ENCODE results near the gene C1orf74. TPM values are rescaled to one million over a fixed set of nuclear protein-coding genes. Genes with fewer than 3 reads are reported as not detected.

C1orf74 gene
- total RNA-seq, 2 experiments from 2014 or later: 2.1 to 2.2 TPM

- CTCF ChIA-PET: no interaction called here
- POLR2A ChIA-PET: no interaction called here
These were observed 4.1 kb downstream of the C1orf74 start for GRCh38 chr1:209780268-209780667.

DNA sequence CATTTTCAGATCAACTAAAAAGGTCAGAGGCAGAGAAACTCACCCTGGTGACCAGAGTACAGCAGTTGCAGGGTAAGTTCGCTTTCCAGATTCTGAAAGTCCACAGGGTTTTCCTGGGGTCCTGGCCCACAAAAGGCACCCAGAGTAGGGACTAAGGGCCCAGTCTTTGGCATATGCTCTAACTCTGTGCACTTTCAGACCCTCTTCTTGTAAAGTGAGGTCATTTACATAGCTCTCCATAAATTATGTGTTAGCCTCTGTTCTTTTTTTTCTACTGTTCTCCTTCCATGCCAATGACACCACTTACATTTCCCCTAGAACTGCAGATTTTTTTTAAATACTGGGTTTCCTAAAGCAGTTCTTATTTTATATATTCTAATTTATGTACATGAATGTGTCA lies 6.3 kb downstream of the C1orf74 start:
- POLR2A ChIA-PET: interaction anchor here (1.9 kb wide), 1 partner anchor 9 kb away, joined by 9 read pairs; no protein-coding TSS in a partner anchor
- CTCF ChIA-PET: interaction anchor here (1.0 kb wide), 1 partner anchor 9 kb away, joined by 6 read pairs; no protein-coding TSS in a partner anchor

DNA sequence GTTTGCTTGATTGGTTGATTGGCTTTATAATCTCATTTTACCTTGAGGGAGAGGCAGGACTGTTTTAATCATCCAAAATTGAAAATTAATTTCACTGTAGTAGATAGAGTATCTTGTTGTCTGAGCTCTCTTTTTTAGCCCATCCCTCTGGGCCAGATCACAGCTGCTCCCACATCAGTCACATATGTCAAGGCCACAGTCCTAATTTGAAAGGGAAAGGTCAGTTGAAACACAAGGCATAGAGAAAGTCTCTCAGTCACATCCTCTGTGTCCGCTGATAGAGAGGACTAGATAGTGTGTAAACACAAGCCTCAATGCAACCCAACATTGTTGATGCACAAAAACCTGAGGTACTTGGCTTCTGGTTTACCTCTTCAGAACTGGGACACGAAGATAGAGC lies 6.8 kb downstream of the C1orf74 start:
- ChIA-PET CTCF (no interaction called here), POLR2A (interaction anchor here (1.9 kb wide), 1 partner anchor 9 kb away, joined by 9 read pairs; no protein-coding TSS in a partner anchor)

DNA sequence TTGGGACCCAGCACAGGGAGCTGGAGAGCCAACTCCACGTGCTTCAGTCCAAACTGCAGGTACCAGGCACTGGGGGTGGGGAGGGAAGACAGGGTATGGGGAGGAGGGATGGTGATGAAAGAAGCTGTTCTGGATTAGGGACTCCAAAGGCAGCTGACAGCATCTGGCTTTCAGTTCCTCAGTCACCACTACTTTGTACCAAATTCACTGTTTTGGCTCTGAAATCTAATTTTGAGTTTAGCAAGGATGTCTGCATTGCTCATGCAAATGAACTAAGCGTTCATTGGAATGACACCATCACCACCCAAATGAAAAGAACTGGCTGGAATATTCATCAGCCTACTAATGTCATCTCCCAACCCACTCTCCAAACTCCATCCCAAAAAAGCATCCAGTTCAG lies 8.7 kb downstream of the C1orf74 start:
- CTCF ChIA-PET: no interaction called here
- POLR2A ChIA-PET: interaction anchor here (0.8 to 1.5 kb wide), 2 partner anchors 8 to 19 kb away, joined by 3 to 8 read pairs; partner anchors contain the start of gene C1orf74

DNA sequence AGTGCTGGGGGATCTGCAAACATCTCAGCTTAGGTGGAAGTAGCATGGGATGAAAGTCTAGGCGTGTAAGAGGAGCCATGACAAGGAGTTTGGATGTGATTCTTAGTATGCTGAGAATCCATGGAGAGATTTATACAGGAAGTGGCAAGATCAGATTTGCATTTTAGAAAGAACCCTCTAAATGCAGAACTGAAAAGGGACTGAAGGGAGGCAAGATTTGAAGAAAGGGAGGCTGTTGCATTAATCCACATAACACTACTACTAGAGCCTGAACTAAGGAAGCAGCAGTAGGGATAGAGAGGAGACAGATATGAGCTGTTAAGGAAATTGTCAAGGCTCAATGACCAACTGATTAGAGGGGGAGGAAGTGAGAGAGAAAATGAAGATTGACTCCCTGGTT lies 9.8 kb downstream of the C1orf74 start:
- CTCF ChIA-PET: interaction anchor here (0.7 to 2.0 kb wide), 3 partner anchors 16 to 53 kb away, joined by 3 to 7 read pairs (median 3); partner anchors contain the start of gene UTP25
- POLR2A ChIA-PET: interaction anchor here (1.5 to 2.6 kb wide), 2 partner anchors 9 kb away, joined by 8 to 15 read pairs; partner anchors contain the start of gene C1orf74

DNA sequence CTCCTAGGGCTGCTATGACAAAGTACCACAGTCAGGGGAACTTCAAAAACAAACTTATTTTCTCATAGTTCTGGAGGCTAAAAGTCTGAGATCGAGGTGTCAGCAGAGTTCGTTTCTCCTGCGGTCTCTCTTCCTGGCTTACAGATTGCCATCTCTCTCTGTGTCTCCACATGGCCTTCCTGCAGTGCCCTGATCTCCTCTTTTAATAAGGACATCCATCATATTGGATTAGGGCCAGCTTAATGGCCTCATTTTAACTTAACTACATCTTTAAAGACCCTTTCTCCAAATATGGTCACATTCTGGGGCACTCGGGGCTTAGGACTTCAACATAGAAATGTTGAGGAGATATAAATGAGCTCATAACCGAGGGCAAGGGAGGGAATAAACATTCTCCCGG lies 12.2 kb downstream of the C1orf74 start:
- ChIA-PET CTCF (interaction anchor here (1.3 kb wide), 1 partner anchor 12 kb away, joined by 3 read pairs; no protein-coding TSS in a partner anchor), POLR2A (interaction anchor here (1.1 to 2.6 kb wide), 3 partner anchors 8 to 12 kb away, joined by 3 to 15 read pairs (median 3); partner anchors contain the start of gene C1orf74)

GRCh38 chr1:209770636-209771415 lies 13.5 kb downstream of the C1orf74 start:
- ChIA-PET POLR2A (interaction anchor here (5.2 kb wide), 1 partner anchor 13 kb away, joined by 22 read pairs; the partner anchor contains the start of gene C1orf74), CTCF (interaction anchor here (1.6 kb wide), 1 partner anchor 570 kb away, joined by 5 read pairs; no protein-coding TSS in a partner anchor)

GRCh38 chr1:209769971-209770370 lies 14.4 kb downstream of the C1orf74 start:
- ChIA-PET CTCF (interaction anchor here (1.0 to 5.0 kb wide), 6 partner anchors 8 to 571 kb away, joined by 3 to 38 read pairs (median 8); partner anchors contain the start of gene TRAF3IP3), POLR2A (interaction anchor here (0.7 to 5.2 kb wide), 5 partner anchors 8 to 27 kb away, joined by 3 to 36 read pairs (median 20); partner anchors contain the start of genes C1orf74 and TRAF3IP3)

DNA sequence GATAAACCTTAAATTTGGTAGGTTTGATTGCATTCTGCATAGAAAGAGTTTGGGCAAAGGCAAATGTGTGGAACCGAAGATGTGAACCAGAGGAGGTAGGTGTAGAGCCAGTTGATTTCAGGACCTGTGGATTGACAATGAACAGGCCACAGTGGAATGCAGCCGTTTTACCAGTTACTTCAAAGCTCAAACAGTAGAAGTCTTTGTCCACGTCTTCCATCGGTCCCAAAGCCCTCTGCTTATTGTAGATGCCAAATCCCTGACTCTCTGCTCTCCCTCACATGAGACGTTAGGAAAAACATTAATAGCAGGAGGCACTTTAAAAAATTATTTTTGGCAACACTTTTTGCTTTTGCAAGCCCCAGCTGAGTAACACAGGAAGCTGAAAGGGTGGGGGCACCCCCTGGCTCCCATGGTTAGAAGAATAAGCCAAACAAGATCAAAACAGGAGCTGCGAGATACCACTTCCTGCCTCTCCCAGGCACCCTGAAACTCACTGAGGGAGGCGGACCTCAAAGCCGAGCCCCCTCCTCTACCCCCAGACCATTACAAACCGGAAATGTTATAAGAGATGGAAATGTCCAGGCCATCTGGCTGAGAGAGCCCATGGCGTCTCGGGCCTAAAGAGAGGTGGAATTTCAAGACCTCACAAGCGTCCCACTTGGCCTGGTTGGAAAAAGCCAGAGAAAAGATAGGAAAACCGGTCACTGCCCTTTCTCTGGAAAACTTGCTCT lies 15.0 kb downstream of the C1orf74 start:
- CTCF ChIA-PET: interaction anchor here (1.0 to 5.0 kb wide), 6 partner anchors 9 to 572 kb away, joined by 3 to 38 read pairs (median 8); partner anchors contain the start of gene TRAF3IP3
- POLR2A ChIA-PET: interaction anchor here (0.7 to 5.2 kb wide), 6 partner anchors 9 to 26 kb away, joined by 3 to 36 read pairs (median 14); partner anchors contain the start of genes C1orf74 and TRAF3IP3

DNA sequence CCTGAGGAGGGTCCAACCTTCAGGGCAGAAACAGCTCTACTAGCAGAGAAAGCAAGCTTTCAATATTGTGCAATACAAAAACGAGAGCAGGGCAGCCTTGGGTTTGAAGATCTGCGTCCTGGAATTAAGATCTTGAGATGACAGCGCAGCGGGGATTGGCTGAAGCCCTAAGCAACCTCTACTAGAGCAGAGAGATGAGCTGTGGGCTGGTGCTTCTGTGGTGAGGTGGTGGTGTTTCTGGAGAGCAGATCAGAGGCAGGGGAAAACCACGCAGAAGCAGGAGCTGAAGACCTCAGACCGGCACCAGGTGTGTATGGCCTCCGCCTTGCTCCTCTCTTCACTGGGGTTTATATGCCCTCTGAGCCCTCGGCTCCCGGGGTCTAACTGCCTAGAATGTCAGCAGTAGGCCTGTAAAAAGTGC lies 16.0 kb downstream of the C1orf74 start:
- ChIA-PET POLR2A (interaction anchor here (0.7 to 5.2 kb wide), 7 partner anchors 9 to 40 kb away, joined by 3 to 36 read pairs (median 9); partner anchors contain the start of genes C1orf74 and TRAF3IP3), CTCF (interaction anchor here (1.0 to 5.0 kb wide), 5 partner anchors 9 to 55 kb away, joined by 3 to 38 read pairs (median 10); partner anchors contain the start of gene TRAF3IP3)

- ChIA-PET POLR2A (interaction anchor here (1.2 to 5.2 kb wide), 5 partner anchors 9 to 39 kb away, joined by 3 to 36 read pairs (median 20); partner anchors contain the start of genes C1orf74 and TRAF3IP3), CTCF (interaction anchor here (1.0 to 5.0 kb wide), 5 partner anchors 8 to 55 kb away, joined by 3 to 38 read pairs (median 10); partner anchors contain the start of gene TRAF3IP3)
These were observed 16.7 kb downstream of the C1orf74 start for GRCh38 chr1:209767706-209768105.

DNA sequence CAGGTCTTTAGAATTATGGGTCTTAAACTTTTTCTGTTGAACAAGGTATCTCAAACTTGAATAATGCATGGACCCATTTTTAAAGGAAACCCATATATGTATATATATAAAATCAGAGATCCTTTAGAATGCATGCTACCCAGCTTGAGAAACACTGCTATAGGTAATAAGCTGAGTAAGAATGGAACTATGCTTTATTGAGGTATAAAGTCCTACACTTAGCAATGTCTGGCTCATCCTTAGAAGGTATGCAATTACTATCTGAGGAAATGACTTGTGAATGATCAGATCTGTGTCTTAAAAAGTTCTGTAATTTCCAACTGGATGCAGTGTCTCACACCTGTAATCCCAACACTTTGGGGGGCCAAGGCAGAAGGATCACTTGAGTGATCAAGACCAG lies 17.3 kb downstream of the C1orf74 start:
- POLR2A ChIA-PET: interaction anchor here (1.2 to 5.2 kb wide), 4 partner anchors 10 to 38 kb away, joined by 3 to 36 read pairs (median 16); partner anchors contain the start of genes C1orf74 and TRAF3IP3
- CTCF ChIA-PET: interaction anchor here (1.3 to 5.0 kb wide), 4 partner anchors 11 to 56 kb away, joined by 3 to 38 read pairs (median 12); partner anchors contain the start of genes C1orf74 and TRAF3IP3

- ChIA-PET POLR2A (interaction anchor here (1.0 to 5.2 kb wide), 3 partner anchors 10 to 18 kb away, joined by 6 to 22 read pairs (median 10); partner anchors contain the start of genes C1orf74 and TRAF3IP3), CTCF (interaction anchor here (1.3 to 5.0 kb wide), 4 partner anchors 10 to 57 kb away, joined by 3 to 38 read pairs (median 12); partner anchors contain the start of genes C1orf74 and TRAF3IP3)
These were observed 18.3 kb downstream of the C1orf74 start for GRCh38 chr1:209766051-209766450.

- POLR2A ChIA-PET: no interaction called here
These were observed 23.2 kb downstream of the C1orf74 start for GRCh38 chr1:209761011-209761635.

GRCh38 chr1:209759829-209760359 lies 24.5 kb downstream of the C1orf74 start:
- ChIA-PET CTCF (interaction anchor here (0.9 to 2.1 kb wide), 2 partner anchors 9 to 64 kb away, joined by 3 to 10 read pairs; no protein-coding TSS in a partner anchor), POLR2A (interaction anchor here (1.9 kb wide), 1 partner anchor 8 kb away, joined by 8 read pairs; no protein-coding TSS in a partner anchor)

More at GRCh38 chr1:209761011-209761635, 23.2 kb downstream of the C1orf74 start:
- CTCF ChIA-PET: interaction anchor here (0.9 kb wide), 1 partner anchor 62 kb away, joined by 3 read pairs; no protein-coding TSS in a partner anchor

- ChIA-PET POLR2A (interaction anchor here (0.6 to 1.9 kb wide), 2 partner anchors 10 to 66 kb away, joined by 6 to 8 read pairs; no protein-coding TSS in a partner anchor), CTCF (interaction anchor here (0.7 to 3.7 kb wide), 3 partner anchors 9 to 16 kb away, joined by 3 to 38 read pairs (median 10); no protein-coding TSS in a partner anchor)
These were observed 26.0 kb downstream of the C1orf74 start for GRCh38 chr1:209758400-209758799.
